Measurements from ENCODE around the gene C5orf22.

GRCh38 chr5:31495336-31495735 lies 36.8 kb upstream of the C5orf22 start:
- TF ChIP-seq CTCF (IDR thresholded peaks at IDR 0.05) = no peak
- no peak for TF ChIP-seq POLR2A (IDR thresholded peaks at IDR 0.05)
- no peak for TF ChIP-seq POLR2AphosphoS5 (IDR thresholded peaks at IDR 0.05)
- no peak for TF ChIP-seq EP300 (IDR thresholded peaks at IDR 0.05)

Measured in stomach (tissue), 4 donors.